ENCODE results near the gene GLP2R.

DNA sequence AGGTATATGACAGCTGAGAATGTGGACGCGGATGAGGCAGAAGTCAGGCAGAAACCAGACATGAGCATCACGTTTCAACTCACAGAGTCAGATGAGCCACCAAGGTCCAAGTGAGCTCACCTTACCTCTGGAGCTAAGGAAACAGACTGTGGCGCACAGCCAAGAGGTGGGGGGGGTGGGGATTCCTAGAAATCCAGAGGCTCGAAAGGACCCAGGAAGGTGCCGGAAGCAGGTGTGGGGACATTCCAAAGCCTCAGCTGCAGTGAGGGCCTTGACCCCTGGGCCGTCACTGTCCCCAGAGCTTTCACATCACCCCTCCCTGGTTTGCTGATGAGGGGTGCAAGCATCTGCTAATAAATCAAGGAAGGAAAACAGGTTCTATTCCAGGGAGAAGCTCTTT, 108.6 kb downstream of the GLP2R start:
- TF ChIP-seq, protein P1, sequence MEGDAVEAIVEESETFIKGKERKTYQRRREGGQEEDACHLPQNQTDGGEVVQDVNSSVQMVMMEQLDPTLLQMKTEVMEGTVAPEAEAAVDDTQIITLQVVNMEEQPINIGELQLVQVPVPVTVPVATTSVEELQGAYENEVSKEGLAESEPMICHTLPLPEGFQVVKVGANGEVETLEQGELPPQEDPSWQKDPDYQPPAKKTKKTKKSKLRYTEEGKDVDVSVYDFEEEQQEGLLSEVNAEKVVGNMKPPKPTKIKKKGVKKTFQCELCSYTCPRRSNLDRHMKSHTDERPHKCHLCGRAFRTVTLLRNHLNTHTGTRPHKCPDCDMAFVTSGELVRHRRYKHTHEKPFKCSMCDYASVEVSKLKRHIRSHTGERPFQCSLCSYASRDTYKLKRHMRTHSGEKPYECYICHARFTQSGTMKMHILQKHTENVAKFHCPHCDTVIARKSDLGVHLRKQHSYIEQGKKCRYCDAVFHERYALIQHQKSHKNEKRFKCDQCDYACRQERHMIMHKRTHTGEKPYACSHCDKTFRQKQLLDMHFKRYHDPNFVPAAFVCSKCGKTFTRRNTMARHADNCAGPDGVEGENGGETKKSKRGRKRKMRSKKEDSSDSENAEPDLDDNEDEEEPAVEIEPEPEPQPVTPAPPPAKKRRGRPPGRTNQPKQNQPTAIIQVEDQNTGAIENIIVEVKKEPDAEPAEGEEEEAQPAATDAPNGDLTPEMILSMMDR (IDR thresholded peaks at IDR 0.05) = no peak
- TF ChIP-seq POLR2A (IDR thresholded peaks at IDR 0.05) (no peak), POLR2AphosphoS5 (IDR thresholded peaks at IDR 0.05) (no peak)
